Activated T-cell treated with anti-CD3 and anti-CD28 coated beads for 1 hour (primary cell): ENCODE results near the gene PPP1R9A.

Experiments
- DNase-seq: peaks from one replicate; pipeline ENCODE4 v3.0.0-alpha.2; 2020; ENCODE audit warnings: low read depth

The PPP1R9A gene

GRCh38 chr7:94907026-94907810 is at the start of gene PPP1R9A:
PPP1R9A (plus strand) TSS chr7:94907594; CDS start chr7:94910114, 2,520 bp downstream.
- no peak for DNase-seq

GRCh38 chr7:94871132-94871531 is 36.3 kb upstream of the PPP1R9A start:
- DNase-seq: no peak

GRCh38 chr7:94873239-94873638 is 34.2 kb upstream of the PPP1R9A start:
- DNase-seq: no peak

- no peak for DNase-seq
Observed at GRCh38 chr7:94874036-94874785, 33.2 kb upstream of the PPP1R9A start.

- no peak for DNase-seq
Observed at GRCh38 chr7:94875201-94875600, 32.2 kb upstream of the PPP1R9A start.

- no peak for DNase-seq
Observed at GRCh38 chr7:94877731-94878670, 29.4 kb upstream of the PPP1R9A start.

- no peak for DNase-seq
Observed at GRCh38 chr7:94882891-94883290, 24.5 kb upstream of the PPP1R9A start.

GRCh38 chr7:94883616-94884015 is 23.8 kb upstream of the PPP1R9A start:
- DNase-seq: no peak

- DNase-seq: no peak
Observed at GRCh38 chr7:94888551-94888950, 18.8 kb upstream of the PPP1R9A start.

GRCh38 chr7:94888995-94889523 is 18.3 kb upstream of the PPP1R9A start:
- DNase-seq: no peak

- DNase-seq: no peak
Observed at GRCh38 chr7:94890216-94890615, 17.2 kb upstream of the PPP1R9A start.

- DNase-seq: no peak
Observed at GRCh38 chr7:94893661-94894060, 13.7 kb upstream of the PPP1R9A start.

- no peak for DNase-seq
Observed at GRCh38 chr7:94897541-94897940, 9.9 kb upstream of the PPP1R9A start.

GRCh38 chr7:94898340-94898739 is 9.1 kb upstream of the PPP1R9A start:
- no peak for DNase-seq

GRCh38 chr7:94901981-94902380 is 5.4 kb upstream of the PPP1R9A start:
- no peak for DNase-seq

- no peak for DNase-seq
Observed at GRCh38 chr7:94903971-94904370, 3.4 kb upstream of the PPP1R9A start.

GRCh38 chr7:94904982-94905381 is 2.4 kb upstream of the PPP1R9A start:
- DNase-seq: no peak

GRCh38 chr7:94906065-94906851 is 1.1 kb upstream of the PPP1R9A start:
- DNase-seq: no peak

GRCh38 chr7:94907811-94908322 is 473 bp downstream of the PPP1R9A start:
- no peak for DNase-seq

GRCh38 chr7:94908323-94909178 is 1.2 kb downstream of the PPP1R9A start:
- no peak for DNase-seq
